ENCODE measurements around the gene OPRD1.

Gene OPRD1

GRCh38 chr1:28910379-28911115, 98.6 kb downstream of the OPRD1 start:
- no peak for DNase-seq (ENCODE audit: low spot score)

- DNase-seq (ENCODE audit: low spot score), result no peak
Measured at GRCh38 chr1:28913786-28914227, 101.8 kb downstream of the OPRD1 start.

- peak; percentile 94 for DNase-seq (ENCODE audit: low spot score)
Measured at GRCh38 chr1:28914228-28915030, 102.5 kb downstream of the OPRD1 start, which contains the start of gene EPB41. TSS of gene EPB41 (plus strand) at chr1:28914569. CDS start at chr1:28987438, 72,869 bp downstream.

DNA sequence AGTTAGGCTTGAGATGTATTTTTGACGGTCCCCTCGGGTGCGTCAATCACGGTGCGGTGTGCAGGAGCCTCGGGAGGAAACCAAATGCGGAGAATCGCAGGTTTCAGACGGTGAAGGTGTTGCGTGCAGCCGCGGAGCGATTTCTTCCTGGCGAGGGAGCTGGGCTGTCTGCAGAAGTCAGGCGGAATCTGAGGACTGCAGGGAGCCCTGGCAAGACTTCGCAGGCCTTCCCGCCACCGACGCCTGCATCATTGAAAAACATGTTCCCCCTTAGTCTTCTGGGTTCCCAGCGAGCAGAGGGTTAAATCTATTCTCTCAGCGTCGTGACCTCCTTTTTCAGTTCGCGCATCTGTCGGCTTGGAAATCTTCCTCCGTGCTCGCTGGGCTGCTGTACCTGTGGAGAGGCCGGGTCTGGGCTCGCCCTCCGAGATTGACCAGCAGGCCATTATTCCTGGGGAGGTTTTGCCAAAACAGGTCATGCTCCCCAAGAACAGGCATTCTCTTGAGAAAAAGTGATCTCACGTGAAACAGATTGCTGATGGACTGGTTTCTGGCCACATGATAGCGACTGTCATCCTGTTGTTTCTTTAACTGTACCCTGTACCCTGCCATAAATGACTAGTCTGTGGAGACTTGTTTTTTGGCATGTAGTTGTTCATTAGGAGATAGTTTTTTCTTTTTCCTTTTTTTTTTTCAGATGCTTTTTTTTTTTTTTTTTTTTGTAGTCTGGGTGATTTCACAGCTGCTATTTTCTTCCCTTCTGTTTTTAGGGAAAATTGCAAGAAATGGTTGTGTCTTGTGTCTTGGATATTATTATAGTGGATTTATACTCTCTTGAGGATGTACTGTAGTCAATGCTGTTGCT, 103.3 kb downstream of the OPRD1 start:
- DNase-seq (ENCODE audit: low spot score), result peak; percentile 16

- no peak for DNase-seq (ENCODE audit: low spot score)
Measured at GRCh38 chr1:28917757-28918118, 105.8 kb downstream of the OPRD1 start.
